Activated CD8-positive, alpha-beta memory T cell treated with anti-CD3 and anti-CD28 coated beads, Interleukin-2, amount 50 U/mL, for 24 hours (primary cell): ENCODE data around the gene PNPLA1.

Experiments
- DNase-seq: peaks from one replicate; pipeline ENCODE4 v3.0.0-alpha.2; 2020; ENCODE audit errors: extremely low read depth

The PNPLA1 gene

GRCh38 chr6:36246506-36247268 is 23.2 kb upstream of the PNPLA1 start:
- no peak for DNase-seq

DNA sequence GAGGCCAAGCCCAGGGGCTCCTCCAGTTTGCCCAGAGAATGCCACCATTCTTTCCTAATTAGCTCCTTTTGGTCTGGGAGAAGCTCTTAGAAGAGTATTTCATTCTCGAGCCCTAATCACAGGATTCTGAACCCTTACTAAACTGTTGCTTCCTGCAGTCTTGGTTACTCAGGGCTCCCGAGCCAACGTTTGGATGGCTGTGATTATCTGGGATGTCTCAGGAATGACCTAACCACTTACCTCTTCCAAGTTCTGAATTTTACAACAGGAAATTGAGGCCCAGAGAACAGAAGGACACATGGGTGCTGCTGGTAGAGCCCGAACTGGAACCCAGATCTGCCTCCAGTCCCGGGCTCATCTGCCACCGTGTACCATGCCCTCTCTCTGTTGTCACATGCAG is 22.2 kb upstream of the PNPLA1 start:
- DNase-seq = no peak

GRCh38 chr6:36248980-36249379 is 20.9 kb upstream of the PNPLA1 start:
- no peak for DNase-seq

GRCh38 chr6:36249536-36249935 is 20.3 kb upstream of the PNPLA1 start:
- no peak for DNase-seq

DNA sequence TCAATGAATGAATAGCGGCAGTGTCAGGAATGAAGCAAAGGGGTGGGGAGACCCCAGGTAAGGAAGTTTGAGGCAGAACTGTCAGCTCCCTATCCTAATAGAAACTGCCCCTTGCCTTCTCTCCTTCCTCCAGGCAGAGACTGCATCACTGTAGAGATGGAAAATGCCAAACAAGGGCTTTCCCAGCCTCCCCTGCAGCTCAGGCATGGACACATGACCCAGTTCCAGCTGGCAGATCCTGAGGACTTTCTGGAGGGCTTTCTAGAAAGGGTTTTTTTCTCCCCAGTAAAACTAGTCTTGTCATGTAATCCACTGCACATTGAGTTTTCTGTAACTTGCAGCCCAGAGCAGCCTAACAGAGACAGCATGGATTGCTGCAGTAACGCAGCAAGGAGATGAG is 17.9 kb upstream of the PNPLA1 start:
- no peak for DNase-seq

DNA sequence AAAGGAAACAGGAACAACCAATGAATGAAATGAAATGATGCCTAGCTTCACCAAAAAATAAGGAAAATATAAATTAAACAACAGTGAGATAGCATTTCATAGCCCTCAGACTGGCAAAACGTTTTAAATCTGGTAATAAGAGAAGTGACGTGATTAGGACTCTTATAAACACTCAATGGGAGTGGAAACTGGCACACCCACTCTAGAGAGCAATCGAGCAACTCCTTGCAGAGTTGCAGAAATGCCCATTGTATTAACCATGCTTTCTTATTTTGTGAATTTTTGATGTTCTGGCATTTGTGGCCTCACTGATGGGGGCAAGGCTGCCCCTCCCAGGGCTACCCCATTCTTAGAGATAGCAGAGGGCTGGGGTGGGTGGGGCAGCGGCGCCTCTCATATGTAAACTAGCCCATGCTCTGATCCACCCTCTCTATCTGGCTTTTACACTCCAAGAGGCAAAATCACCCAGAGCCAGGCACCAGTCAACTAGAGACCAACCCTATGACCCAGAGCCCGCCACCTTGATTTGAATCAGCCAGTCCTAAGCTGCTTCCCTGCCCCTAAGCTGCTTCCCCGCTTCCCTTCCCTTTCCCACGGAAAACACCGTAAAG is 6.4 kb upstream of the PNPLA1 start:
- DNase-seq = no peak

- DNase-seq = no peak
Measured at GRCh38 chr6:36265744-36266143, 4.1 kb upstream of the PNPLA1 start.

- DNase-seq = no peak
Measured at GRCh38 chr6:36266913-36267644, 2.8 kb upstream of the PNPLA1 start.

GRCh38 chr6:36267731-36268477 is 2.0 kb upstream of the PNPLA1 start:
- no peak for DNase-seq

- no peak for DNase-seq
Measured at GRCh38 chr6:36268478-36269275, 1.2 kb upstream of the PNPLA1 start.

- no peak for DNase-seq
Measured at GRCh38 chr6:36272234-36272633, 2.4 kb downstream of the PNPLA1 start.

DNA sequence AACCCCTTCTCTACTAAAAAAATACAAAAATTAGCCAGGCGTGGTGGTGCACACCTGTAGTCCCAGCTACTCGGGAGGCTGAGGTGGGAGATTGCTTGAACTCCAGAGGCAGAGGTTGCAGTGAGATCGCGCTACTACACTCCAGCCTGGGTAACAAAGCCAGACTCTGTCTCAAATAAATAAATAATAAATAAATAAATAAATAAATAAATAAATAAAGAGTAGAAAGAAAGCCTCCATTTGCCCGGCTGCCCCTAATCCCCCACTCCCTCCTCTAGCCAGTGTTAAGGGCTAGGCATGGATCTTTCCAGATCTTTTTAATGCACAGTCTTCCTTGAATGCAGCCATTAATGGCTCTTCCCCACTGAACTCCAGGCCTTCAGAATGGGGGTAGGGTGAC is 3.2 kb downstream of the PNPLA1 start:
- no peak for DNase-seq

DNA sequence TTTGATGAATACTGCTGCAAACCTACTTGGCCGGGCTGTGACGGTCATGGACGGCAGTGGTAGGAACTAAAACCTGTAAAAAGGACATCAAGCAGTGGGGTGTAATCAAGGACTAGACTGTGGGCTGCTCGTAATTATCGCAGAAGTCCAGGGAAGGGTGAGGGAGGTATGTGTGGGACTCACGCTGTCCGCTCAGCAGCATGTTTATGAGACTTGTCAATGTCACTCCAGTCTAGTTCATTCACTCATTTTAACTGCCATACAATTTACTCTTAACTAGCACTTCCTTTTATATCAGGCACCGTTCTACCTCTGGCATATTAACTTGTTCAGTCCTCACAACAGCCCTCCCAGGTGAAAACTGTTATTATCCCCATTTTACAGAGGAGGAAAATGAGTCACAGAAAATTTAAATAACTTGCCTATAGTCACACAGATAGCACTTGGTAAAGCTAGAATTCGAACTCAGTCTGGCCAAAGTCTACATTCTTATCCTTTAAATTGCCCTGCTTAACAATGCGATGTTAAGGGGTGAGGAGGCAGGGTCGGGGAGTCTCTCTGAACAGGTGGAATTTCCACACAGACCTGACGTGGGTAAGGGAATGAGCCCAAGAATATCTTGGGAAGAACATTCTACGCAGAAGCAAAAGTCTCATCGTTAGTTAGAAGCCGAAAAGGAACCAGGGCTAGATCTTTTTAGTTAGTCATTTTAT is 4.1 kb downstream of the PNPLA1 start:
- no peak for DNase-seq

DNA sequence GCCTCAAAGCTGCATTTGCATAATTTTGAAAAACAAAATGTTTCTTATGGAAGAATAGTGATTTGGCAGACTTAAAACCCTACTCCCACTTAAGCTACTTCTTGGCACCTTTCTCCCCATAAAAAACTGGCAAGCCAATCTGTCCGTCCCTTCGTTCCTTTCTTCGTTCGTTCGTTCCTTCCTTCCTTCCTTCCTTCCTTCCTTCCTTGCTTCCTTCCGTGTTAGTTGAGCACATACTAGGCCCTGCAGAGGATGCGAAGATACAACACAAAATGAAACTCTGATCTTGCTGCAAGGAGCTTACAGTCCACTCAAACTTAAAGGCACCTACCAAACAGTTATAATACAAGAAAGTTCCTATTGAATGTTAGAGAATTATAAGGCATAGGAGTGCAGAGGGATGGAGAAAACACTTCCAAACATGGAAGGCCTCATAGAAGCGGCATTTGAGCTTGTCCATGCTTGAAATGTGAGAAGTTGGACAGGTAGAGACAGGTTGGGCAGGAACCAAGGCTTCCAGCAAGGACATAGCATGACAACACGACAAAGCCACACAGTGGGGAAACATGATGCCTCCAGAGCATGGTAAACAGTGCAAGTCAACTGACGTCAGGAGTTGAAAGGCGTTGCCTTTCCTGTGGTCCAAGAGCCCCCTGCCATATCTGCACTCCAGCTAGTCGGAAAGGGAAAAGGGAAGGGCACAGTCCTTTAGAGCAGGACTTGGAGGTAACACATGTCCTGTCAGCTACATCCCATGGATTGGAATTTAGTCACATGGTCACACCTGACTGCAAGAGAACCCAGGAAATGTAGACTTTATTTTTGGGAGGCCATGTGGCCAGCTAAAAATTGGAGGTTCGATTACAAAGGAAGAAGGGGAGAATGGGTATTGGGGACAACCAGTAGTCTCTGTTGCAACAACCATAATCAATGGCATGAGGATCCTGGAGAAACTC is 7.0 kb downstream of the PNPLA1 start:
- DNase-seq = no peak

DNA sequence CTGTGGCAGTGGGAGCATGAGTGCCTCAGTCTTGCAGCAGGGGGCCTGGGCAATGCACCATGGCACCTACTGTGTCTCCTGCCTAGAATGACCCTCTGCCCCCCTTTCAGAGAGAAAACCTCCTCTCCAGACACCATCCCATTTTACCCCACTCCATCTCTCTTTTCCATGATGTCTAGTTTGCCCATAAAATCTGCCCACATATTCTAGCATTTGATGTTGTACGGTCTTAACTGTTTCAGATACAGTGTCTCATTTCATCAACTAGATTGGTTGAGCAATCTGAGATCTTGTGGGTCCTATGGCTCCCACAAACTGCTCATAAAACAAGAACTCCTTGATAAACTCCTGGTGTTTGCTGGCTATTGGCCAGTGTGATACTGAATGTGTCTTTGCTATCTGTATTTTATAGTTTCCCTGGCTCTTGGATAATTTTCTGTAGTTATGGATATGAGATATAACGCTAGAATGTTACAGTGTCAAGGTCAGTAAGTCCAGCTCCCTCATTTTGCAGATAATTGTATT is 8.1 kb downstream of the PNPLA1 start:
- no peak for DNase-seq

GRCh38 chr6:36280467-36280866 is 10.6 kb downstream of the PNPLA1 start:
- no peak for DNase-seq

DNA sequence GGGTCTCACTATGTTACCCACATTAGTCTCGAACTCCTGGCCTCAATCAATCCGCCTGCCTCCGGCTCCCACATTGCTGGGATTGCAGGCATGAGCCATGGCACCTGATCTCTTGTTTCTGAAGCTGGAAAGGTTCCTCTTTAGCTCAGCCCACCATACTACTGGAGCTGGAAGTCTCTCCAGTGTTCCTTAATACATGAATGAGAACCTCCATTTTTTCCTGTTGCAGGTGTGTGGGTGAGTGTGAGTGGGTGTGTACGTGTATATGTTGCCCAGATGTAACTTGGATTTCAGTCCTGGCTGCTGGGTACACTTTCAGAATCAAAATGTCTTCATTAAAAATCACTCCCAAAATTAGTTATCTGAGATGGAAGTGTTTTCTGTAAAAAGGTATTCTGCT is 11.1 kb downstream of the PNPLA1 start:
- DNase-seq = no peak

DNA sequence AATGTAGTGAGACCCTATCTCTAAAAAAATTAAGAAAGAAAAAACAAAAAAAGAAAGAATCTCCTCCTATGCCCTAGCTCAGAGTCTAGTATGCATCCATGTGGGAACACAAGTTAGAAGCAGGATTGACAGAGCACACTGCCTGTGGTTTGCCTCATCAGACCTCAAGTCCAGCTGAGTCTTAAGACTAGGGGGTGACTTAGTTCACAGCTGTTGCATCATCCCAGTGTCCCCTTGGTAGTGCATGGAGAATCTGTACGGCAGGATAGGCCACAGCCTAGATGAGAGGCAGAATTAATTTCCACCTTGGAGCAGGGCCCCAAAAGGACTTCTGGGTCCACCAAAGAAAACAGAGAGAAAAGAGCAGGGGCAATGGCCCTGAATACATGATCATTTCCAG is 13.7 kb downstream of the PNPLA1 start:
- no peak for DNase-seq

DNA sequence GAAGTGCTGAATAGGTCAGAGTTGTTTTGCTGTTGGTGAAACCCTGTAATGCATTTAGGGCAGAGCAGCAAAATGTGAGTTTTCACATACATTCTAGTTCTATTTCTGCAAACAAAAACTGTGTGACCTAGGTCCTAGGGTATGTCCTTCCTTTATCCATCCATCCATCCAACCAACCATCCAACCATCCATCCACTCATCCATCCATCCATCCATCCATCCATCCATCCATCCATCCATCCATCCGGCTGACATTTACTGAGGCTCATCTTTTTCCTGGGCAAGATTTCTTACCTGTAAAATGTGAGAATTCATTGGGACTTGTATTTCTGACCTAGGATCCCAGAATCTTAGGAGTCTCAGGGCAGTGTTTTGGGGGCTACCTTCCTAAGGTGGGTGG is 14.5 kb downstream of the PNPLA1 start:
- no peak for DNase-seq
